DND-41 (cell line): ENCODE data around the gene VPS50.

Experiments used
- EZH2 ChIP-seq: IDR thresholded peaks from 3 replicates; pipeline ENCODE4 v1.6.1; 2012; ENCODE audit warnings: borderline replicate concordance, low read depth, mild to moderate bottlenecking, moderate library complexity, low read length, inconsistent platforms; ENCODE audit not compliant: severe bottlenecking
- TF ChIP-seq, protein P1 (sequence below): IDR thresholded peaks from 2 replicates; pipeline ENCODE4 v1.5.1; 2012; ENCODE audit warnings: borderline replicate concordance, low read length, moderate library complexity, mild to moderate bottlenecking; ENCODE audit not compliant: poor library complexity, severe bottlenecking; ENCODE audit errors: extremely low read depth

DNA sequence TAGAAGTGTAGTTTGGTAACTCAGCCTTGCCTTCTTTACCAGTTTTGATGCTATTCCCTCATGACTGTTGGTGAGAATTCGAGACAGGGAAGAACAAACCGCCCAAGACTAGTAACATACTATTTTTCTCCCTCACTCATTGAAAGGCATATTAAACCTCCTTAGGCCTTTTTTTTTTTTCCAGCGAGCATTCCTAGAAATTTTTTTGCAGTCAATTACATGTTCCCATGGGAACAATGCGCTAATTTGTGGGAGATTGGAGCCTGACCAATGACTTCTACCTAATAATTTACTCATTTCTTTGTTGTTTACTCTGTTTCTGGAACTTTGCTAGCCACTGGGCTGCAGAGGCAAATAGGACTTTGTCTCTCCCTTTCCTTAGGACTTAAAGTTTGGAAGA, 6.0 kb downstream of the VPS50 start:
- TF ChIP-seq EZH2: no peak
- TF ChIP-seq, protein P1, sequence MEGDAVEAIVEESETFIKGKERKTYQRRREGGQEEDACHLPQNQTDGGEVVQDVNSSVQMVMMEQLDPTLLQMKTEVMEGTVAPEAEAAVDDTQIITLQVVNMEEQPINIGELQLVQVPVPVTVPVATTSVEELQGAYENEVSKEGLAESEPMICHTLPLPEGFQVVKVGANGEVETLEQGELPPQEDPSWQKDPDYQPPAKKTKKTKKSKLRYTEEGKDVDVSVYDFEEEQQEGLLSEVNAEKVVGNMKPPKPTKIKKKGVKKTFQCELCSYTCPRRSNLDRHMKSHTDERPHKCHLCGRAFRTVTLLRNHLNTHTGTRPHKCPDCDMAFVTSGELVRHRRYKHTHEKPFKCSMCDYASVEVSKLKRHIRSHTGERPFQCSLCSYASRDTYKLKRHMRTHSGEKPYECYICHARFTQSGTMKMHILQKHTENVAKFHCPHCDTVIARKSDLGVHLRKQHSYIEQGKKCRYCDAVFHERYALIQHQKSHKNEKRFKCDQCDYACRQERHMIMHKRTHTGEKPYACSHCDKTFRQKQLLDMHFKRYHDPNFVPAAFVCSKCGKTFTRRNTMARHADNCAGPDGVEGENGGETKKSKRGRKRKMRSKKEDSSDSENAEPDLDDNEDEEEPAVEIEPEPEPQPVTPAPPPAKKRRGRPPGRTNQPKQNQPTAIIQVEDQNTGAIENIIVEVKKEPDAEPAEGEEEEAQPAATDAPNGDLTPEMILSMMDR: no peak
